K562 (cell line): ENCODE results near the gene OPHN1. TPM values are rescaled to one million over a fixed set of nuclear protein-coding genes. Genes with fewer than 3 reads are reported as not detected.

Experiments used
- BRD4 ChIP-seq: fragments of 200-600 bp; sonication (generic); IDR thresholded peaks from 2 replicates; pipeline ENCODE4 v1.6.1; 2017; ENCODE audit warnings: inconsistent platforms
- PHF20 ChIP-seq: fragments of 450-650 bp; IDR thresholded peaks from 2 replicates; pipeline ENCODE4 v1.6.1; 2018; ENCODE audit not compliant: partially characterized antibody
- SAP30 ChIP-seq: fragments of 200-600 bp; sonication (generic); IDR thresholded peaks from 2 replicates; pipeline ENCODE4 v1.6.1; 2012; ENCODE audit warnings: borderline replicate concordance, low read depth, mild to moderate bottlenecking, moderate library complexity, low read length, control low read depth, inconsistent platforms; ENCODE audit not compliant: insufficient read depth, poor library complexity, severe bottlenecking
- TCF3 ChIP-seq: sonication (generic); formaldehyde crosslinking; IDR thresholded peaks from 2 replicates; pipeline ENCODE4 v1.4.0; 2020; ENCODE audit warnings: mild to moderate bottlenecking, missing genetic modification reagents
- polyA plus RNA-seq, 8 experiments: library from polyadenylated mRNA; depleted of rRNA in 4 of 8; stranded (reverse) in 5 of 8; unstranded in 3 of 8; fragments of >200 nt; fragmentation: Nextera tagmentation in 2 of 8; fragmentation: Illumina TruSeq in 1 of 8; extraction: Ambion mirVana in 2 of 8; extraction: Trizol in 1 of 8; gene quantifications; 2 replicates each; pipeline versions ENCODE4 v1.2.1 to v1.2.3, GENCODE V29; 2011 to 2014; ENCODE audit warnings: inconsistent platforms in 1 of 8, missing spikeins in 1 of 8
- total RNA-seq, 7 experiments: library from RNA; depleted of rRNA in 6 of 7; stranded (reverse); fragments of >200 nt in 6 of 7; fragmentation: Illumina TruSeq in 2 of 7; extraction: Trizol in 2 of 7; gene quantifications; 2 replicates each; pipeline versions ENCODE4 v1.2.1 to v1.2.3, GENCODE V29; 2011 to 2021; ENCODE audit warnings: low replicate concordance in 1 of 7
- TF ChIP-seq, protein P1 (sequence below): fragments of 450-650 bp; IDR thresholded peaks from 2 replicates; pipeline ENCODE4 v1.6.1; 2014; ENCODE audit warnings: low read depth, mild to moderate bottlenecking, moderate library complexity, borderline replicate concordance
- TF ChIP-seq, protein P2 (sequence below): fragments of 200-800 bp; sonication (Bioruptor generic); IDR thresholded peaks from 2 replicates; pipeline ENCODE4 v1.6.1; 2016; ENCODE audit warnings: missing genetic modification characterization, missing compliant biosample characterization

Gene OPHN1
- total and polyA plus RNA-seq, 9 of the 15 experiments (the other 6 are each of a cell fraction or from before 2014, with no cell fraction given), result 0.28 to 1.8 (median 1.0) TPM

- TF ChIP-seq, protein P1, sequence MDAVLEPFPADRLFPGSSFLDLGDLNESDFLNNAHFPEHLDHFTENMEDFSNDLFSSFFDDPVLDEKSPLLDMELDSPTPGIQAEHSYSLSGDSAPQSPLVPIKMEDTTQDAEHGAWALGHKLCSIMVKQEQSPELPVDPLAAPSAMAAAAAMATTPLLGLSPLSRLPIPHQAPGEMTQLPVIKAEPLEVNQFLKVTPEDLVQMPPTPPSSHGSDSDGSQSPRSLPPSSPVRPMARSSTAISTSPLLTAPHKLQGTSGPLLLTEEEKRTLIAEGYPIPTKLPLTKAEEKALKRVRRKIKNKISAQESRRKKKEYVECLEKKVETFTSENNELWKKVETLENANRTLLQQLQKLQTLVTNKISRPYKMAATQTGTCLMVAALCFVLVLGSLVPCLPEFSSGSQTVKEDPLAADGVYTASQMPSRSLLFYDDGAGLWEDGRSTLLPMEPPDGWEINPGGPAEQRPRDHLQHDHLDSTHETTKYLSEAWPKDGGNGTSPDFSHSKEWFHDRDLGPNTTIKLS, result no peak
- TF ChIP-seq, protein P2, sequence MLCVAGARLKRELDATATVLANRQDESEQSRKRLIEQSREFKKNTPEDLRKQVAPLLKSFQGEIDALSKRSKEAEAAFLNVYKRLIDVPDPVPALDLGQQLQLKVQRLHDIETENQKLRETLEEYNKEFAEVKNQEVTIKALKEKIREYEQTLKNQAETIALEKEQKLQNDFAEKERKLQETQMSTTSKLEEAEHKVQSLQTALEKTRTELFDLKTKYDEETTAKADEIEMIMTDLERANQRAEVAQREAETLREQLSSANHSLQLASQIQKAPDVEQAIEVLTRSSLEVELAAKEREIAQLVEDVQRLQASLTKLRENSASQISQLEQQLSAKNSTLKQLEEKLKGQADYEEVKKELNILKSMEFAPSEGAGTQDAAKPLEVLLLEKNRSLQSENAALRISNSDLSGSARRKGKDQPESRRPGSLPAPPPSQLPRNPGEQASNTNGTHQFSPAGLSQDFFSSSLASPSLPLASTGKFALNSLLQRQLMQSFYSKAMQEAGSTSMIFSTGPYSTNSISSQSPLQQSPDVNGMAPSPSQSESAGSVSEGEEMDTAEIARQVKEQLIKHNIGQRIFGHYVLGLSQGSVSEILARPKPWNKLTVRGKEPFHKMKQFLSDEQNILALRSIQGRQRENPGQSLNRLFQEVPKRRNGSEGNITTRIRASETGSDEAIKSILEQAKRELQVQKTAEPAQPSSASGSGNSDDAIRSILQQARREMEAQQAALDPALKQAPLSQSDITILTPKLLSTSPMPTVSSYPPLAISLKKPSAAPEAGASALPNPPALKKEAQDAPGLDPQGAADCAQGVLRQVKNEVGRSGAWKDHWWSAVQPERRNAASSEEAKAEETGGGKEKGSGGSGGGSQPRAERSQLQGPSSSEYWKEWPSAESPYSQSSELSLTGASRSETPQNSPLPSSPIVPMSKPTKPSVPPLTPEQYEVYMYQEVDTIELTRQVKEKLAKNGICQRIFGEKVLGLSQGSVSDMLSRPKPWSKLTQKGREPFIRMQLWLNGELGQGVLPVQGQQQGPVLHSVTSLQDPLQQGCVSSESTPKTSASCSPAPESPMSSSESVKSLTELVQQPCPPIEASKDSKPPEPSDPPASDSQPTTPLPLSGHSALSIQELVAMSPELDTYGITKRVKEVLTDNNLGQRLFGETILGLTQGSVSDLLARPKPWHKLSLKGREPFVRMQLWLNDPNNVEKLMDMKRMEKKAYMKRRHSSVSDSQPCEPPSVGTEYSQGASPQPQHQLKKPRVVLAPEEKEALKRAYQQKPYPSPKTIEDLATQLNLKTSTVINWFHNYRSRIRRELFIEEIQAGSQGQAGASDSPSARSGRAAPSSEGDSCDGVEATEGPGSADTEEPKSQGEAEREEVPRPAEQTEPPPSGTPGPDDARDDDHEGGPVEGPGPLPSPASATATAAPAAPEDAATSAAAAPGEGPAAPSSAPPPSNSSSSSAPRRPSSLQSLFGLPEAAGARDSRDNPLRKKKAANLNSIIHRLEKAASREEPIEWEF (CRISPR knock-in tag), result no peak
- TF ChIP-seq BRD4 (no peak), PHF20 (no peak), TCF3 (no peak), SAP30 (no peak)
Observed at GRCh38 chrX:68060506-68061205, 372.6 kb downstream of the OPHN1 start (continued).
